HCT116 (cell line): ENCODE data around the gene SGPP2.

ENCODE experiments used
- EGR1 ChIP-seq: IDR thresholded peaks from 2 replicates; pipeline ENCODE4 v1.6.1; 2012; ENCODE audit warnings: low read depth
- POLR2AphosphoS5 ChIP-seq: IDR thresholded peaks from 2 replicates; pipeline ENCODE4 v1.6.1; 2011; ENCODE audit warnings: mild to moderate bottlenecking, low read depth, low read length, moderate library complexity
- ZNF274 ChIP-seq: fragments of 200-500 bp; sonication (Bioruptor generic); IDR thresholded peaks from 2 replicates; pipeline ENCODE4 v1.6.1; 2014; ENCODE audit warnings: mild to moderate bottlenecking, low read depth, low read length, inconsistent platforms
- TF ChIP-seq, protein P1 (sequence below), 3 experiments: fragments of 200-600 bp in 1 of 3; sonication (generic) in 1 of 3; IDR thresholded peaks in 2 of 3; conservative IDR thresholded peaks in 1 of 3; 2 replicates each; pipeline ENCODE4 v1.5.1; 2012 to 2017; ENCODE audit warnings: low read depth in 2 of 3, low read length in 2 of 3, antibody characterized with exemption in 1 of 3, borderline replicate concordance in 1 of 3, control low read depth in 1 of 3, mild to moderate bottlenecking in 1 of 3, mixed read lengths in 1 of 3, mixed run types in 1 of 3, moderate library complexity in 1 of 3; ENCODE audit not compliant: insufficient read depth in 1 of 3

DNA sequence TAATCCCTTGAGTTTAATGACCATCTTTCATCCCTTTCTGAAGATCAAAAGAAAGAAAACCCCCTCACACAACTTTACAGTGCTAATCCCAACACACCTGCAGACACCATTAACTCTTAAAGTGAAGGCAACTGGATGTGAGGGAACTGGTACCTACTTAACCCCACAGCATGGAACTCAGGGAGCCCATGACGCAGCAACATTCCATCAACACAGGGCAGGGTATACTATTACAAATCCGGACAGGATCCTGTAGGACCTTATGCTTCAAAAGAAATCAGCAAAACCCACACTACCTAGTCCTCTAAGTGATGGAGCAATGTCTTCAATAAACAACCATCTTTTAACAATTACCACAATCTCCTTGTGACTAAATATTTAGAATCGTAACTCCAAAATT is 153.0 kb downstream of the SGPP2 start:
- TF ChIP-seq ZNF274 (no peak), EGR1 (no peak), POLR2AphosphoS5 (no peak)
- TF ChIP-seq, protein P1, sequence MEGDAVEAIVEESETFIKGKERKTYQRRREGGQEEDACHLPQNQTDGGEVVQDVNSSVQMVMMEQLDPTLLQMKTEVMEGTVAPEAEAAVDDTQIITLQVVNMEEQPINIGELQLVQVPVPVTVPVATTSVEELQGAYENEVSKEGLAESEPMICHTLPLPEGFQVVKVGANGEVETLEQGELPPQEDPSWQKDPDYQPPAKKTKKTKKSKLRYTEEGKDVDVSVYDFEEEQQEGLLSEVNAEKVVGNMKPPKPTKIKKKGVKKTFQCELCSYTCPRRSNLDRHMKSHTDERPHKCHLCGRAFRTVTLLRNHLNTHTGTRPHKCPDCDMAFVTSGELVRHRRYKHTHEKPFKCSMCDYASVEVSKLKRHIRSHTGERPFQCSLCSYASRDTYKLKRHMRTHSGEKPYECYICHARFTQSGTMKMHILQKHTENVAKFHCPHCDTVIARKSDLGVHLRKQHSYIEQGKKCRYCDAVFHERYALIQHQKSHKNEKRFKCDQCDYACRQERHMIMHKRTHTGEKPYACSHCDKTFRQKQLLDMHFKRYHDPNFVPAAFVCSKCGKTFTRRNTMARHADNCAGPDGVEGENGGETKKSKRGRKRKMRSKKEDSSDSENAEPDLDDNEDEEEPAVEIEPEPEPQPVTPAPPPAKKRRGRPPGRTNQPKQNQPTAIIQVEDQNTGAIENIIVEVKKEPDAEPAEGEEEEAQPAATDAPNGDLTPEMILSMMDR (IDR thresholded peaks at IDR 0.05 in 2 of 3, conservative IDR thresholded peaks at IDR 0.05 in 1 of 3; ENCODE audit: borderline replicate concordance in 1 of 3, insufficient read depth in 1 of 3, low read depth in 2 of 3, low read length in 2 of 3): no peak
